IPS-18a (cell line): ENCODE measurements around the gene UBE2Q2.
"Not testable (repeated sequence)": the region's sequence is repeated elsewhere in the genome, so short reads cannot be mapped to it uniquely, and the experiment has no call there.

Experiments
- H3K27ac ChIP-seq: one replicate; pipeline ENCODE4 v1.5.1; 2013; ENCODE audit warnings: low read length
- H3K27me3 ChIP-seq: one replicate; pipeline ENCODE4 v1.6.1; 2013; ENCODE audit warnings: mild to moderate bottlenecking, low read length; ENCODE audit not compliant: control insufficient read depth, insufficient read depth
- H3K36me3 ChIP-seq: one replicate; pipeline ENCODE4 v1.6.1; 2013; ENCODE audit warnings: low read depth, low read length; ENCODE audit not compliant: control insufficient read depth
- H3K4me1 ChIP-seq: one replicate; pipeline ENCODE4 v1.6.1; 2013; ENCODE audit warnings: low read depth, low read length; ENCODE audit not compliant: control insufficient read depth
- H3K4me3 ChIP-seq: one replicate; pipeline ENCODE4 v1.5.1; 2013; ENCODE audit warnings: low read length
- H3K9ac ChIP-seq: one replicate; pipeline ENCODE4 v1.6.1; 2013; ENCODE audit warnings: mild to moderate bottlenecking, low read length, moderate library complexity
- H3K9me3 ChIP-seq: one replicate; pipeline ENCODE4 v1.6.1; 2013; ENCODE audit warnings: low read depth, low read length; ENCODE audit not compliant: control insufficient read depth

UBE2Q2 gene

GRCh38 chr15:75842722-75843677 lies at the start of gene UBE2Q2:
Gene UBE2Q2 (plus strand): TSS chr15:75843447. CDS start chr15:75843667, 220 bp downstream.
- Histone ChIP-seq H3K9ac (peak within 1 kb of the TSS; percentile 94), H3K4me1 (peaks cover 12% of the 10 kb centered on the region), H3K9me3 (no peaks in the 10 kb centered on the region), H3K27ac (peak within 1 kb of the TSS; percentile 82), H3K4me3 (peak within 1 kb of the TSS; percentile 91), H3K27me3 (peaks cover 25% of the 10 kb centered on the region), H3K36me3 (no peaks in the 10 kb centered on the region)

- no peaks in the 10 kb centered on the region for H3K4me1 ChIP-seq
- H3K27ac ChIP-seq = no peak overlapping the region
- no peak overlapping the region for H3K9ac ChIP-seq
- peaks cover 10% of the 10 kb centered on the region for H3K27me3 ChIP-seq
- H3K9me3 ChIP-seq = no peaks in the 10 kb centered on the region
- no peak overlapping the region for H3K4me3 ChIP-seq
- no peaks in the 10 kb centered on the region for H3K36me3 ChIP-seq
Measured at GRCh38 chr15:75796321-75796720, 46.9 kb upstream of the UBE2Q2 start.

- H3K9me3 ChIP-seq, H3K27ac ChIP-seq, H3K9ac ChIP-seq, H3K36me3 ChIP-seq, H3K4me3 ChIP-seq, H3K4me1 ChIP-seq: not testable (repeated sequence)
- H3K27me3 ChIP-seq = peaks cover 17% of the 10 kb centered on the region
Measured at GRCh38 chr15:75797146-75797545, 46.1 kb upstream of the UBE2Q2 start.

DNA sequence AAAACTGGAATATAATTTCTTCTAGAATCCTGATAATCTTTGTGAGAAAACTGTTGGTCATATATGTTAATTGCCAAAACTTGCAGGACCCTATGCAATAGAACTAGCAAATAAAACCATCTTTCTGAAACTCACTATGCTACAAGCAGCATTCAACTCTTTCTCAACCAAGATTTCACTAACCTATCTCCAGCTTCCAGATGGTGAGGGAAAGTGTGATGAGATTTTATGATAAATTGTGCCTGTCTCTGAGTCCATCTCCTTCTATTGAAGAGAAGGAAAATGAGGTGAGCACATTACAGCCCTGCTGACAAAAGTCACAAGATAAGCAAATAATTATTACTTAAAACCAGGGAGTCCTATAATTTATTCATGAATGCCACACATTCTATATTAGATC lies 44.1 kb upstream of the UBE2Q2 start:
- H3K27ac ChIP-seq = no peak overlapping the region
- peaks cover 24% of the 10 kb centered on the region for H3K27me3 ChIP-seq
- no peak overlapping the region for H3K9ac ChIP-seq
- H3K36me3 ChIP-seq = no peaks in the 10 kb centered on the region
- H3K4me1 ChIP-seq = no peaks in the 10 kb centered on the region
- no peaks in the 10 kb centered on the region for H3K9me3 ChIP-seq
- H3K4me3 ChIP-seq = no peak overlapping the region

DNA sequence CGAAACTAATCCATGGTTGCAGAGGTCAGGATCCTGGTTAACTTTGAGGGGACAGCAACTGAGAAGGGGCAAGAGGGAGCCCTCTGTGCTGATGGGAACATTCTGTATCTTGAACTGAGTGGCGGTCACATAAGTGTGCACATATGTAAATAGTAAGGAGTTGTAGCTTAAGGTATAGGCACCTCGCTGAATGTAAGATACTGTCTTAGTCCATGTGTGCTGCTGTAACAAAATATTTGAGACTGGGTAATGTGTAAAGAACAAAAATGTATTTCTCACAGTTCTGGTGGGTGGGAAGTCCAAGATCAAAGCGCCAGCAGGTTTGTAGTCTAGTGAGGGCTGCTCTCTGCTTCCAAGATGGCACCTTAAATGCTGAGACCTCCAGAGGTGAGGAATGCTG lies 42.8 kb upstream of the UBE2Q2 start:
- H3K4me3 ChIP-seq, H3K9me3 ChIP-seq, H3K36me3 ChIP-seq, H3K9ac ChIP-seq, H3K4me1 ChIP-seq, H3K27ac ChIP-seq: not testable (repeated sequence)
- peaks cover 24% of the 10 kb centered on the region for H3K27me3 ChIP-seq

DNA sequence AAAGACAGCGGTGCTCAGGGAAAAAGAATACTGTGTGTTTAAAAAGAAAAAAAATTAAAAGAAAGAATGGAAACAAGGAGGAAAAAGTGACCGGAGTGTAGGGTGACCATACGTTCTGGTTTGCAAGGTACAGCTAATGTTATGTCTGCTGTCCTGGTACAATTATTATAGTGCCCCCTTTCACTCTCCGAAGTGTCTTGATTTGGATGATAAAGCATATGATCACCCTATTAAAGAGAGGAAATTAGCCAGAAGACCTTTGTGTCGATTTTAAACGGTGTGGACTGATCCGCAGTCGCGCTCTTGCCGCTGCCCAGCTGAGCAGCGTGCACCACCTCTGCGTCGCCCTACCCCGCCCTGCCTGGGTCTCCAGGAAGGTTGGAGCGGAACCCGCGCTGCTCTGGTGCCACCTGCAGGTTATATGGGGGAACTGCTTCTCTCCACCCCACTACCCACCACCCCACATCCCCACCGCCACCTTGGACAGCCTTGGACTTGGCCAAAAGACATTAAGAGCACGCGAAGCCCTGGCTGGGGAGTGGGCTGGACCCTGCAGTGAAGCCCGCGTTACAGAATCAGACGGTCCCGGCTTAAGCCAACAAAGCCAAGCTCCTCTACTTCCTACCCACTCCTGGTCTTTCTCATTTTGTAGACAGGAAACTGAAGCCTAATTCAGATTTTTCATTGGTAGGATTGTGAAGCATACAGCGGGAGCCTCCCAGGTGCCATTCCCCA lies 41.2 kb upstream of the UBE2Q2 start:
- peak overlapping the region; percentile 26 for H3K4me3 ChIP-seq
- no peak overlapping the region for H3K9ac ChIP-seq
- peaks cover 24% of the 10 kb centered on the region for H3K27me3 ChIP-seq
- no peaks in the 10 kb centered on the region for H3K9me3 ChIP-seq
- no peaks in the 10 kb centered on the region for H3K4me1 ChIP-seq
- no peaks in the 10 kb centered on the region for H3K36me3 ChIP-seq
- H3K27ac ChIP-seq = no peak overlapping the region

DNA sequence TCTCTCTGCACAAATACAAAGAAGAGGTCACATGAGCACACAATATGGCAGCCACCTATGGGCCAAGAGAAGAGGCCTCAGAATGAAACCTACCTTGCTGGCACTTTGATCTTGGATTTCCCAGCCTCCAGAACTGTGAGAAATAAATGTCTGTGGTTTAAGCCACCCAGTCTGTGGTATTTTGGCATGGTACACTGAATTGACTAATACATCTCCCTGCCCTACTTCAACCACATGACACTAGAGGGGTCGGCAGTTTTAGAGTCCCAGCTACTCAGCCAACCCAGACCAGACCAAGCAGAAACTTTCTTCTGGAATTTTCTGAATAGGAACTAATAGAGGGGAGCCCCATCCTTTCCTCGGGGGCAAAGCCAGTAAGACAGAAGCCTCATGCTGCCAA lies 35.8 kb upstream of the UBE2Q2 start:
- not testable (repeated sequence) for H3K27me3 ChIP-seq, H3K4me3 ChIP-seq, H3K9ac ChIP-seq, H3K27ac ChIP-seq, H3K4me1 ChIP-seq, H3K36me3 ChIP-seq, H3K9me3 ChIP-seq

- not testable (repeated sequence) for H3K4me1 ChIP-seq, H3K27me3 ChIP-seq, H3K9me3 ChIP-seq, H3K36me3 ChIP-seq, H3K4me3 ChIP-seq, H3K27ac ChIP-seq, H3K9ac ChIP-seq
Measured at GRCh38 chr15:75808009-75808408, 35.2 kb upstream of the UBE2Q2 start.

DNA sequence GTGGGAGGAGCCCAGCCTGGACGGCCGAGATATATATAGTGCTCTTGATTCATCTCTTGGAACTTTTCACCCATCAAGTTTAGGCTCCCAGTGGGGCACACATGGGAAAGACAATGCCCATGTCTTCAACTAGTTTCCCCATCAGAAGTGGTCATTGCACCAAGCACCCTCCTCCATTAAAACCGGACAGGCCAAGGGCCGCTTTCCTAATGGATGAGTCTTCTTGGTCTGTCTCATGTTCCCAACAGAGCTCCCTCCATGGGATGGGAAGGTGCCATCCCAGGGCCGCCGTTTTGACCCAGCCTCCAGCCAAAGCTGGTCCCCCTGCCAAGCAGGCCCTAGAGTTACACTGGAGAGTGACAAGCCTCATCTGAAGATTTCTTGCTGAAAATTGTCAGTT lies 34.7 kb upstream of the UBE2Q2 start:
- Histone ChIP-seq H3K27me3 (no peaks in the 10 kb centered on the region), H3K4me3 (no peak overlapping the region), H3K9ac (no peak overlapping the region), H3K27ac (no peak overlapping the region), H3K36me3 (no peaks in the 10 kb centered on the region), H3K4me1 (peaks cover 4% of the 10 kb centered on the region), H3K9me3 (no peaks in the 10 kb centered on the region)

DNA sequence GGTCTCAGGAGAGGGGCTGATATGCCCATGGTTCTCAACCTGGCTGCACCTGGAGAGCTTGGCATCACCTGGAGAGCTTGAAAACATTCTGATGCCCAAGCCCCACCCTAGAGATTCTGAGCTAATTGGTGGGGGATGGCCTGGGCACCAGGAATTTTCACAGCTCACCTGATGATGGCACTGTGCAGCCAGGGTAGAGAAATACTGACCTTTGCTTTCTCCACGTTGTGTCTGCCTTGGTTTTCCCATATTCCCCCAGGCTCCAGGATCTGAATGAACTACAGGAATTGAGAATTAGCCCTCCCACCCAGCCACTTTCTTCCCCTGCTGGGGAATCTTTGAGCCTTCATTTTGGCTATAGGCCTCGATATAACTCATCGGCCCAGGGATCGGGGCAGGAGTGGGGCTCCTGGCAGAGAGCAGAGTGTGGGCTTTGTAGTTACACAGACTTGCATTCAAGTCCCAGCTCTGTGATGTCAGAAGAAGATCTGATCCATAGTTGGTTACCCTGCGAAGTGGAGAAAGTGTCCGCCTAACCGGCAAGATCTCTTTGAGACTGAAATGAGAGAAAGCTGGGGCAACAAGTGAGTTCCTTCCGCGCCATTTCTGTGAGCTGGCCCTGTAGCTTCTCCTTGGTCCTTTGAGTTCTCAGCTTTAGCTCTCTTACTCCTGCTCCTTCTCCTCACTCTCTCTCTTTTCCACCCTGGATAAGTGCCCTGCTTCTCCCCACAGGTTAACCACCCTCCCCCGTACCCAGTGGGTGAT lies 33.1 kb upstream of the UBE2Q2 start:
- Histone ChIP-seq H3K9me3 (no peaks in the 10 kb centered on the region), H3K9ac (no peak overlapping the region), H3K4me1 (peaks cover 4% of the 10 kb centered on the region), H3K4me3 (no peak overlapping the region), H3K36me3 (no peaks in the 10 kb centered on the region), H3K27ac (no peak overlapping the region), H3K27me3 (no peaks in the 10 kb centered on the region)

DNA sequence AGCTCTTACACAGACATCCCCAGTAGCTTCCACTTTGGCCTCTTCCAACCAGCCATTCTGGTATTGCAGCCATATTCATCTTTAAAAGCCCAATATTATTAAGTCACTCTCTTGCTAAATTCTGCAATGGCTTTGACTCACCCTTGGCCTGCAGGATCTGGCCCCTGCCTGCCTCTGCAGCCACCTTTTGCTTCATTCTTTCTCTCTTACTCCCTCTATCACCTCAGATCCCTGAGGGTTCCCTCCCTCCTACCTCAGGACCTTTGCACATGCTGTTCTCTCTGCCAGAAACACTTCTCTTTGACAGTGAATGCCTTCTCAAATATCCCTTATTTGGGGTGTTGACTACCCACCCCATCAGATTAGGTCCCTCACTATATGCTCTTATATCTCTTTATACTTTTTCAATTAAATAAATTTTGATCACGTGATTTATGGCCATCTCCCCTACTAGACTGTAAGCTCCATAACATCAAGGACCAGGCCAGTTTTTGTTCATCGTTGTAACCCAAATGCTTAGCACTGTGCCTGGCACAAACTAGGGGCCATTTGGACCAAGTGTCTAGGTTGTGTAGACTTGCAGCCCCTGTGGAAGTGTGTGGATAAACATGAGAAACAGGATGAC lies 32.3 kb upstream of the UBE2Q2 start:
- no peak overlapping the region for H3K4me3 ChIP-seq
- H3K9me3 ChIP-seq = no peaks in the 10 kb centered on the region
- H3K27ac ChIP-seq = no peak overlapping the region
- no peaks in the 10 kb centered on the region for H3K27me3 ChIP-seq
- peaks cover 4% of the 10 kb centered on the region for H3K4me1 ChIP-seq
- H3K36me3 ChIP-seq = no peaks in the 10 kb centered on the region
- no peak overlapping the region for H3K9ac ChIP-seq
